Right renal pelvis (tissue), 4 donors: ENCODE measurements around the gene ARL17B. TPM values are rescaled to one million over a fixed set of nuclear protein-coding genes. Genes with fewer than 3 reads are reported as not detected.
"Not testable (repeated sequence)": the region's sequence is repeated elsewhere in the genome, so short reads cannot be mapped to it uniquely, and the experiment has no call there.

Experiments
- DNase-seq, 4 donors: peaks; one replicate each; pipeline ENCODE4 v3.0.0-alpha.2; 2013; ENCODE audit warnings: low read depth in 4 of 4, low spot score in 3 of 4, missing footprints in 1 of 4
- polyA plus RNA-seq, 4 donors: library from polyadenylated mRNA; unstranded; fragments of 120-200 nt; gene quantifications; one replicate each; pipeline ENCODE4 v1.2.1, GENCODE V29; 2013; ENCODE audit not compliant: insufficient read length in 4 of 4

Gene ARL17B
- polyA plus RNA-seq, 4 donors: 12.0 to 20.5 (median 16.0) TPM

- not testable (repeated sequence) for DNase-seq
These were observed 70.5 kb downstream of the ARL17B start for GRCh38 chr17:46290906-46291546.

GRCh38 chr17:46287587-46287986, 74.0 kb downstream of the ARL17B start:
- not testable (repeated sequence) for DNase-seq

GRCh38 chr17:46286764-46287221, 74.8 kb downstream of the ARL17B start:
- peak in 3 of 4 donors; percentile 36 to 64 (median 41) for DNase-seq

GRCh38 chr17:46285500-46285899, 76.1 kb downstream of the ARL17B start:
- DNase-seq: not testable (repeated sequence)

- not testable (repeated sequence) for DNase-seq
These were observed 77.1 kb downstream of the ARL17B start for GRCh38 chr17:46284467-46284866.

GRCh38 chr17:46282635-46283034, 78.9 kb downstream of the ARL17B start:
- not testable (repeated sequence) for DNase-seq

GRCh38 chr17:46281336-46281735, 80.2 kb downstream of the ARL17B start:
- DNase-seq: not testable (repeated sequence)

GRCh38 chr17:46276728-46277479, 84.7 kb downstream of the ARL17B start:
- DNase-seq: not testable (repeated sequence)

- DNase-seq: no peak
These were observed 87.3 kb downstream of the ARL17B start for GRCh38 chr17:46274238-46274637.

- DNase-seq: no peak
These were observed 87.9 kb downstream of the ARL17B start for GRCh38 chr17:46273541-46274236.

- DNase-seq: no peak
These were observed 91.5 kb downstream of the ARL17B start for GRCh38 chr17:46270032-46270431.

- peak; percentile 68 to 89 (median 79) for DNase-seq
These were observed 94.7 kb downstream of the ARL17B start for GRCh38 chr17:46266656-46267544.

- not testable (repeated sequence) for DNase-seq
These were observed 95.4 kb downstream of the ARL17B start for GRCh38 chr17:46266063-46266655.

GRCh38 chr17:46264456-46265198, 96.9 kb downstream of the ARL17B start:
- no peak for DNase-seq

- DNase-seq: no peak
These were observed 99.3 kb downstream of the ARL17B start for GRCh38 chr17:46262271-46262670.

GRCh38 chr17:46259845-46260661, 101.5 kb downstream of the ARL17B start:
- not testable (repeated sequence) for DNase-seq

- not testable (repeated sequence) for DNase-seq
These were observed 105.2 kb downstream of the ARL17B start for GRCh38 chr17:46256369-46256768.

GRCh38 chr17:46254215-46254614, 107.4 kb downstream of the ARL17B start:
- DNase-seq: not testable (repeated sequence)
